ENCODE results near the gene SYNDIG1.

Gene SYNDIG1

DNA sequence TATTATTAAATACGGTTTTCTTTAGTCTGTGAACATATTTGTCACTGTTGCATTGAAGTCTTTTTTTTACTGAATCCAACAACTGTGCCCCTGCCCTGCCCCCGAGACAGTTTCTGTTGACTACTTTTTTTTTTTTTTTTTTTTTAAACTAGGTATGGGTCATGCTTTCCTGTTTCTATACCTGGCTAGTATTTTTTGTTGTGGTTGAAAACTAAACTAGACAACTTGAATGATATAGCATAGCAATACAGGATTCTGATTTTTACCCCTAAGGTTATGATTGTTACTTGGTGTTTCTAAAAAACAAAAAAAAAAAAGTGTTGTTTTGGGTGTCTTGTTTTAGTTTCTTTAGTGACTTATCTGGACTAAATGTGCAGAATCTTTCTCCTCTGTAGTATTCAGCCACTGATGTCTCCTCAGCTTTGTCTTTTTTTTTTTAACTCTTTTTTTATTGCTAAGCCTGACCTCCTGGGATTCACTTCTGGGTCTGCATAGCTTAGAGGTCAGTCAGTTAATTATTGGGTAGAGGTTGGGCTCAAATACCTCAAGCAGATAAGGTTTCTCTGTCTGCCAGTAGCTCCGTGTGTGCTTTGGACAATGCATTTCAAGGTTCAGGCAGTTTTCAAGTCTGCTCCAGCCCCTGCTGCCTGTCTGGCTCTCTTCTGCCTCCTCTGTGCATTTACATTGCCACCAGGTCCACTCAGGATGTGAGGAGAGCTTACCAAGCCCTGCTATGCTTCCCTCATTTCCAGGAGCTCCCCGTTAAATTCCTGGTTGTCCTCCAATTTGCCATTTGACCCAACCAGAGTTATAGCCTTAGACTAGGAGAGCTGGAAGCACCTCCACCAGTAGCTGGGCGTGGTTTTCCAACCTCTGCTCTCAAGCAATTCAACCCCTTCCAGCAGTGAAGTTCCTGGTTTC is 91.4 kb downstream of the SYNDIG1 start:
- no peak for DNase-seq (ENCODE audit: low read depth in 2 of 3, low spot score in 2 of 3)

DNA sequence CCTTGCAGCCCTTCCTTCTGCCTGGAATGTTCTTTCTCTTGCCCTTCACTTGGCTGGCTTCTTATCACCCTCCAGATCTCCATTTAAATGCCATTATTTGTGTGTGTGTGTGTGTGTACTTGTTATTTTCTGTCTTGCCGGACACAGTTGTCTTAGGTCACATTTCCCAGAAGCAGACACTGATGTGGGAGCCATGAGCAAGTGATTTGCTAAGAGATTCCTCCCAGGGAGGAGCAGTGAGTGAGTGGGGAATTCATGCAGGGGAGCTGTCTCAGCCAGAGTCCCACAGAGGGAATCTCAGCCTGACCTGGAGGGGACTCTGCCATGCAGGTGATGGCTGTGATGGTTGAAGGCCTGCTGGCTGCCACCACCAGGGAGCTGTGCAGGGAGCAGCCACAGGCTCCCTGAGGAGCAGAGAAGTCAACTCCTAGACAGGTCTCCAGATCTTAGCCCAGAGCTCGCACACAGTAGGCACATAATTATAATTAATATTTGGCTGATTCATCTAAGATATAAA is 96.5 kb downstream of the SYNDIG1 start:
- DNase-seq (ENCODE audit: low read depth in 2 of 3, low spot score in 2 of 3): no peak

DNA sequence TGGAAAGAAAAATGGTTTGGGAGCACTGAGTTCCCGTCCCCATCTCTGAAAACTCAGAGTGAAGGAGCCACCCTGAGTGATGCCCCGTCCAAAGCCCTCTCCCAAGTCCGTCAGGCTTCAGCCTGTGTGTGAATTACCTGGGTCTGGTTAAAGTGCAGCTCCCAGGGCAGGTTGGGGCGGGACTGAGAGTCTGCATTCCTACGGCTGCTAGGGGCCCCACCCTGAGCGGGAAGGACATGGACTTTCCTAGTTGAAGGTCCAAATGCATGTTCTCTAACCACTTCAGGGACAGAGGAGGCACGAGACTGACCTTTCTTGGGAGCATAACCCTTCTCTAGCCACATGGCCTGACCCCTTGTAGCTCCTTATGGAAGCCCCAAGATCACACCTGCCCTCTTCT is 97.2 kb downstream of the SYNDIG1 start:
- DNase-seq (ENCODE audit: low read depth in 2 of 3, low spot score in 2 of 3): no peak

DNA sequence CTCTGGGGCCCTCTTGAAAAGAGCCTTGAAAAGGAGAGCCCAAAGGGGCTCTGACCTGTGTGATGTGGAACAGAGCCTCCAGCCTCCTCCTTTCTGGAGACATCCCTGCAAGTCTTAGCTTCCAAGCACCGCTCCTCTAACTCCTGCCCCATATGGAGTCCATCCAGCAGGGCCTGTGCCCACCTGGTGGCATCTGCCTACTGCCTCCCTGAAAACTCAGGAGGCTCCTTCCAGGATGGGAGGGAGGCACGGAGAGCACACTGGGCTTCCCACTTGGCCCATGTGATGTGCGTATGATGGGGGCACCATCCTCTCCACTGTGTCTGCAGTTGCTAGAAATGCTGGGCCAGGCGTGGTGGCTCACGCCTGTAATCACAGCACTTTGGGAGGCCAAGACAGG is 98.1 kb downstream of the SYNDIG1 start:
- no peak for DNase-seq (ENCODE audit: low read depth in 2 of 3, low spot score in 2 of 3)

DNA sequence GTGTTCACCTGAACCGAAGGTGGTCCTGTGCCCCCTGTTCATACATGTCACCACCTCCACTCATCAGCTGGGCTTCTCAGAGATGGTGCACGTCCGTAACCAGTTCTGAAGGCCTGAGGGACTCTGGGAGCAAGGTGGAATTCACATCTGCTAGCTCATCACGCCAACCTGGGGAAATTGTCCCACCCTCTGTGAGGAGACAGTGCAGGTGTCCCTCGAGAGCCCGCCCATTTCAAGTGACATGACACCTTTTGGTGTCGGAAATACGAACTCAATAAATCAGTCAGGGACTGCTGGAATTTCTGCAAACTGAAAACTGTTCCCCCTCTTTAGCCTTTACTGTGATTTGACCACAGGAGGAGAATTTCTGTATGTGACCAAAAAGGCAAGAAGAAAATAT is 99.4 kb downstream of the SYNDIG1 start:
- no peak for DNase-seq (ENCODE audit: low read depth in 2 of 3, low spot score in 2 of 3)

DNA sequence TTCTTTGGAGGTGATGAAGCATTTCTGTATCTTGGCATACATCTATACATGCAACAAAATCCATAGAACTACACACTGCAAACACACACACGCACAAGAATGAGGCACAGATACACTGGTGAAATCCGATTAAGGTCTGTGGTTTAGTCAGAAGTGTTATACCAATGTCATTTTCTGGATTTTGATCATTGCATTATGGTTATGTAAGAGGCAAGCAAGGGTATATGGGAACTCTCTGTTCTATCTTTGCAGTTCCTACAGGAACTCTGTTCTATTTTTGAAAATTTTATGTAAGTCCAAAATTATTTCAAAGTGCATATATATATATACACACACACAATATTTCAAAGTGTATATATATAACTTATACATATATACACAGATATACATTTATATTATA is 101.7 kb downstream of the SYNDIG1 start:
- no peak for DNase-seq (ENCODE audit: low read depth in 2 of 3, low spot score in 2 of 3)

DNA sequence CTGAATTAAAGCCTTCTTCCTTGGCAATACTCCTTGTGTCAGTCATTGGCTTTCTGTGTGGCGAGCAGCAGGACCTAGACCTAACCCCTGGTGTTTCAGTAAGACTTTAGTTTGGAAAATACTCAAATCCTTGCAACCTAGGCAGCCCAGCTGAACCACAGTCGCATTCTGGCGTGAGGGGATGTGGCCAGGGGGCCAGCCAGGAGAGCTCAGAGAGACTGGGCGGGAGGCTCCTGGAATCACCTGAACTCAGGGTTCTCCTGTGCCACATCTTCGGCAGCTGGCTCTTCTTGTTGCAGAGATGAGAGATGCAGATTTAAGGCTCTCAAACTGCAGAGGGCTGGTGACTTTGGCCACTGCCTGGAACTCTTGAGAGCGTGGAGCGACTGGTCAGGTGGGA is 102.7 kb downstream of the SYNDIG1 start:
- no peak for DNase-seq (ENCODE audit: low read depth in 2 of 3, low spot score in 2 of 3)

DNA sequence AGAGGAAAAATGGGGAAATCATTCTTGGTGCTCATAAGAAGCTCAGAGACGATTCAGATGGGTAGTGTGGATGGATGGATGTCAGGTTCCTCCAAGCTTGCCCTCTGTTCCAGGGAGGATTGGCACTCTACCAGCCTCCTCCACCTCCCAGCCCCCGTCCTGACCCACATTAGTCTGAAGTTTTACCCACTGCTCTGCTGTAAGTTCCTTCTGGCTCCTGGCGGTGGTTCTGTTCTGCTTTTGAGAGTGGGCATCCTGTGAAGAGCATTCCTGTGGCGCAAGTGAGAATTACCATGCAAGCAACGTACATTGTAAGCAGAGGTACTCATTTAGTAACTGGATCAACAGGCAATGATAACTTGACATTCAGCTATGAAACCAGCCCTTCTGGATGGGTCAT is 103.4 kb downstream of the SYNDIG1 start:
- DNase-seq (ENCODE audit: low read depth in 2 of 3, low spot score in 2 of 3): no peak

DNA sequence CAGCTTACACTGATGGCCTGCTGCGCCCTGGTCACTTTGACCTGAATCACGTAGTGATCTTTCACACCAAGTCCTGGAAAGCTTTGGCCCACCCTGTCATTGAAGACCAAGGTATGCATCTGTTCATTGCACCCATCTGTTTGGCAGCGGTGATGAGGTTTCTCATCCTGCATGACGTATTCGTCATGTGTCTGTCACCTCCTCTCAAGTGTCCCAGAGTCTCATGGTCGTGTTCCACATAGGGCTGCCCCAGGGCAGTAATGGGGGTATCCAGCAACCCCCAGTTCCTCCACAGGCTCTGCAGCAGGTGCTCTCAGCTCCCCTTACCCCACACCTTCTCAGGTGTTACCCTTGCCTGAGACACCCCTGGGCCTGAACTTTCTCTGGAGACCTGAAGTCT is 104.1 kb downstream of the SYNDIG1 start:
- no peak for DNase-seq (ENCODE audit: low read depth in 2 of 3, low spot score in 2 of 3)

DNA sequence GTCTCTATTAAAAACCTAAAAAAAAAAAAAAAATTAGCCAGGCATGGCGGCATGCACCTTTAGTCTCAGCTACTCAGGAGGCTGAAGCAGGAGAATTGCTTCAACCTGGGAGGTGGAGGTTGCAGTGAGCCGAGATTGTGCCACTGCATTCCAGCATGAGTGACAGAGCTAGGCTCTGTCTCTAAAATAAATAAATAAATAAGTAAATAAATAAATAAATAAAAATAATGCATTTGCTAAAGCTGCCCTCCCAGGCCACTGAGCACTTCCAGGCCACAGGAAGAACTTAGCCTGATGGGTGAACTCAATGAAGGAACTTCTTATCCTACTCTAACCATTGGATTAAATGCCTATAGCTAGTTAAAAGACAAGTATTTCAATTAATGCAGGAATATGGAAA is 104.9 kb downstream of the SYNDIG1 start:
- no peak for DNase-seq (ENCODE audit: low read depth in 2 of 3, low spot score in 2 of 3)

DNA sequence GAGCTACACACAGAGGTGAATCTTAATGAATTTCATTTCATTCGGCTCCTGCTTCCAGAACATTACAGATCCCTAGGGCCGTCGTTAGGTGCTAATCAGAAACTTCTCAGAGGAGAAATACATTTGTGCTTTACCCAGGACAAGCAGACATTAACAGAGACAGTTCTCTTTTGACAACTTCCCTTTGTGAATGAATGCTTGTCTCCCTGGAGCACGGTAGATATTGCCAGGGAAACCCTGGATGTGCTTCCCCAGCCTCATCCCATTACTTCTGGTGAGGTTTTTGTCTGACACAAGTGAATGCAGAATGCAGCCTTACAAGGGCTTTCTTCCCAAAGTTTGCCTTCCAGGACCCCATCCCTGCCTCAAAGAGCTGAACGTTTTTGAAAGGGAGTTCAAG is 105.4 kb downstream of the SYNDIG1 start:
- DNase-seq (ENCODE audit: low read depth in 2 of 3, low spot score in 2 of 3): no peak

DNA sequence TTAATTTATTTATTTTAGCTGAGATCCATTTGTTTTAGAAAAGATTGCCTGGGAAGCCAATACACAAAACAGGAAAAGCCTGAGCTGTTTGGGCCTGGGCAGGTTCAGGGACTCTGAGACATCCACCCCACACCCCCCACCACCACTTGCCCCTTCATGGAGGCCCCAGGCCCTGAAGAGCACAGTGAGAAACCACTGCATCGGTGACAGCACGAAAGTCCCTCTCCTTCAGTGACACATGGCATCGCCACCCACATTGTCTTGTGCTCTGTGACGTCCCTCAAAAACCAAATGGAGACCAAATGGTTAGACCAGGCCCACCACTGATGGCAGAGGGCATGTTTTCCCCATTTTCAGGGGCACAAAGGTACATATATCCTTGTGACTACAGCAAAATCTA is 106.4 kb downstream of the SYNDIG1 start:
- no peak for DNase-seq (ENCODE audit: low read depth in 2 of 3, low spot score in 2 of 3)

DNA sequence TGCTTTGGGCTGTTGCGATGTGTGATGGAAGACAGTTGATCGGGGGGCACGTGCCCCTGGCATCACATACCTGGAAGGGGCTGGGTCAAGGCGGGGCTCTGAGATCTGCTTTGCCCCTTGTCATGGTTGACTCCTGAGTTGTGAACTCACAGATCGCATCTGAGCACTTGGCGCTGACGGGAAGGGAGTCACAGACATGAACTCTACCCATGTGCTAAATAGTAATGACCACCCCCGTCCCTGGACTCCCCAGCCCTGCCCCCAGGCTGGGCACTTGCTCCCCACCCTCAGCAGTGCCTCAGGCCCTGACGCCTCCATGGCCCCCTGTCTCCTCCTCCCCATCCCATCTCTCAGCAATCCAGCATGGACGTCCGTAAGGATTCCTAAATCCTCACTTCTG is 107.0 kb downstream of the SYNDIG1 start:
- DNase-seq (ENCODE audit: low read depth in 2 of 3, low spot score in 2 of 3): no peak

DNA sequence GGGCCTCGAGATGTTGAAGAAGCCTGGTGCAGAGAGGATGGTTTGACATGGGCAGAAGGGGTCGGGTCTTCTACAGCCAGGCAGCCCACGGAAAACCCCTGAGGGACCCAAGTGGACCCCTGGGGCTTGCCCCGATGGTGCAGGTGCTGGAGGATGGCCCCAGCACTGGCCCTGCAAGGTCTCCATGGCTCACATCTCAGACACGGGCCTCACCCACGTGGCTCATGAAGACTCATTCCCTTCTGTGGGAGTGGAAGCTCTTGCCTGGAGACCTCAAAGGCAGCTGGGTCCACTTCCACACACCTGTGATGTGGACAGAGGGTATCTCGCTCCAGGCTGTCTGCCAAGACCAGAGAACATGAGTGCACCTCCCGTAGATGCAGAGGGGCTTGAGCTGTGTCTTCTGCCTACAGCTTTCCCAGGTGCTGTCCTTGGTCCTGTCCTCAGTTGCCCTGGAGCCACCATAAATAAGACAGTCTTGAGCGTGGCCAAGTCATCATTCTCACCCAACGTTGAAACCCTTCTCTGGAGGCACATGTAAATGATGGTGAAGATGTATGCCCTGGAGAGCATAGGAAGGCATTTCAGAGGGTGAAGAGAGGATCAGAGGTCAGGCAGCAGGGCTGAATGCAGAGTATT is 108.0 kb downstream of the SYNDIG1 start:
- DNase-seq (ENCODE audit: low read depth in 2 of 3, low spot score in 2 of 3): no peak

DNA sequence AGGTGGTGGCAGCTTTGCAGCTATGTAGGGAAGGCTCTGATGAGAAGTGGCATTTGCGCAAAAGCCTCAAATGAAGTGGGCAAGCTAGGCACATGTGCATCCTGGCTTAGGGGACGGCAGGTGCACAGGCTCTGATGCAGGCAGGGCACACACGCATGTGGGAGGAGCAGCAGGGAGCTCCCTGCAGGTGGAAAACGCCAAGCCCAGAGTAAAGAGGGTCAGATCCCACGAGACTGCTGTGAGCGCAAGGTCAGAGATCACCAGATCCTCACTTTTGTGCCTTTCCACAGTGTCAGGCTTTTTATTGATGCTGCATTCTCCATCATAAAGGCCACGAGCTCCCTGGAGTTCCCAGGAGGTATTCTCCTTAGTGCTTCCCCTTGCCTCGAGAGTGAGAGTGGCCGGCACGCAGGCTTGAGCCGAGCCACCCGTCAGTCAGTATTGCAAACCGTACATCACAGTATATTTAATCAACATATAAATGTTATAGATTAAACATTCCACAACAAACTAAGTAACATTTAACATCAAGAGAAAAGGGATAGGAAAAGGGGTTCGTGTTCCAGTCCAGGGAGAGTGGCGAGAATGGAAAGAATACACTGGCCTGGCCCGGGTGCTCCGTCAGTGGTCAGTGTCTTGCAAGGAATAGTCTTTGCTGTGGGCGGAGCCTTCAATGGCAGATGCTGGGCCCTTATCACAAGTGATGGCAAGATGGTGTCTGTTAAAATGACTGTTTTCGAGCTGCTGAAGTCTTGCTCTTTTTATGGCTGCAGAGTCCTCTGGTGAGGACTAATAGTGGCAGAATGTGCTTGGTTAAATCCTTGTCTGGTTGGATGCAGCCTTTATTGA is 109.4 kb downstream of the SYNDIG1 start:
- DNase-seq (ENCODE audit: low read depth in 2 of 3, low spot score in 2 of 3): no peak

DNA sequence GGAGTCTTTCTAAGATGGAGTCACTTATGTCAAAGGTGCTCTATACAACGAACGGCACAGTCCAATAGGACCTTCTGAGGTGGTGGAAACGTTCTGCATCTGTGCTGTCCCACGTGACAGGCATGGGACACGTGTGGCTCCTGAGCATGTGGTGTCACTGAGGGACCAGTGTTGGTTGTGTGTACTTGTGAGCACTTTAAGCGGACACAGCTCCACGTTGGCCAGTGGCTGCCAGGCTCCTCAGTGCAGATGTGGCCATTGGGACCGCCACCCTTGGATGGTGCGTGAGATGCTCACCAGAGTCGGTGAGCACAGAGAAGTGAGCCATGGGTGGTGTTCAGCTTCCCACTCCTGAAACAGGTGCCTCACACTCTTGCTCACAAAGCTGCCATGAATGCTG is 110.0 kb downstream of the SYNDIG1 start:
- no peak for DNase-seq (ENCODE audit: low read depth in 2 of 3, low spot score in 2 of 3)

DNA sequence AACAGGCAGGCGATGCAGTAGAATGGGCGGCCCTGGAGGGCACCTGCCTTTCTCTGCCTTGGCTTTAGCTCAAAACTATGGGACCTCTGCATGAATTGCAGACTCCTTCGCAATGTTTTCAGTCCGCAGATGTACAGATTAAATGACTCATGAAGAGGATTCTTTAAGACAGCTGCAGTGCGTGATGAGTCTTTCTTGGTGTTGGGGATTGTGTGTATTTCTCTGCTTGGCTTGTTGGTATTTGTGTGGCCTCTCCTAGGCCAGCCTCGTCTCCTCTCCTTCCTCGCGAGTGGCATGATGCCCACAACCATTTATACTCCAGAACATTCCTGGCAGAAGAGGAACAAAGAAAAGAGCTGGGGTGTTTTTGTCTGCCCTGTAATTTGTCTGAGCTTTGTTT is 110.6 kb downstream of the SYNDIG1 start:
- DNase-seq (ENCODE audit: low read depth in 2 of 3, low spot score in 2 of 3): no peak

DNA sequence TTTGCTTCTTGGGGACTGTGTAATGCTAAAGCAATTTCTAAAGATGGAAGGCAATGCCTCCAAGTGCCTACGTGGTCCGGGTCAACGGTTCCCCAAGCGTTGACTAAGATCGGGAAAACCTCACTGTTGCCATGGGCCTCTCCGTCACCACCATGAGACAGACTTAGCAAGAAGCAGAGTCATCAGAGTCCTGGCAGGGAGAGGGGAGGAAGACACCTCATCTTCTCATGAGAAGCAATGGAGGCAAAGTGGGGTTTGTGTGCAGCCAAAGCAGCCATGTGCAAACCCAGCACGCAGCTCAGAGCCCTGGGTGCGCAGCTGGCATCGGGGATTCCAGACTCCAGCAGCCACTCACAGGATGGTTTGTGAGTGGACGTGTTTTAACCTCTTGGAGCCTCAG is 111.4 kb downstream of the SYNDIG1 start:
- no peak for DNase-seq (ENCODE audit: low read depth in 2 of 3, low spot score in 2 of 3)

DNA sequence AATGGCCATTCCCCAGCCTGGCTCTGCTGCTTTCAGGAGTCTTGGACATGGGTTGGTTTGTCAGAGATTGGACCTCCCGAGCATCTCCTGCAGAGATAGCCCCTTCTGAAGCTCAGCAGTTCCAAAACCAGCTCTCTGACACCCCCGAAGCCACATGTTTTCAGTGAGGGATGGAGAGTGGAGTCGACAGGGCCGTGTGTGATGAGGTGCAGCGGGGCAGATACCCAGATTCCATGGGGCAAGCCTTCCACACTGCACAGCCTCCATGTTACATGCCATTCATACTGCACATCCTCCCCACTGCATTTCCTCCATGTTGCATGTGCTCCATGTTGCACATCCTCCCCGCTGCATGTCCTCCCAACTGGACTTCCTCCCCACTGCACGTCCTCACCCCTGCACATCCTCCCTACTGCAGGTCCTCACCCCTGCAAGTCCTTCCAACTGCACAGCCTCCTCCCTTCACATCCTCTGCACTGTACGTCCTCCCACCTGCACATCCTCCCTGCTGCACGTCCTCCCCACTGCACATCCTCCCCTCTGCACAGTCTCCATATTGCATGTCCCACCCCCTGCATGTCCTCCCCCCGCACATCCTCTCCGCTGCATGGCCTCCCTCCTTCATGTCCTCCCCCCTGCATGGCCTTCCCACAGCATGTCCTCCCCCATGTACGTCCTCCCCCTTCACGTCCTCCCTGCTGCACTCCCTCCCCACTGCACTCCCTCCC is 112.2 kb downstream of the SYNDIG1 start:
- DNase-seq (ENCODE audit: low read depth in 2 of 3, low spot score in 2 of 3): no peak

DNA sequence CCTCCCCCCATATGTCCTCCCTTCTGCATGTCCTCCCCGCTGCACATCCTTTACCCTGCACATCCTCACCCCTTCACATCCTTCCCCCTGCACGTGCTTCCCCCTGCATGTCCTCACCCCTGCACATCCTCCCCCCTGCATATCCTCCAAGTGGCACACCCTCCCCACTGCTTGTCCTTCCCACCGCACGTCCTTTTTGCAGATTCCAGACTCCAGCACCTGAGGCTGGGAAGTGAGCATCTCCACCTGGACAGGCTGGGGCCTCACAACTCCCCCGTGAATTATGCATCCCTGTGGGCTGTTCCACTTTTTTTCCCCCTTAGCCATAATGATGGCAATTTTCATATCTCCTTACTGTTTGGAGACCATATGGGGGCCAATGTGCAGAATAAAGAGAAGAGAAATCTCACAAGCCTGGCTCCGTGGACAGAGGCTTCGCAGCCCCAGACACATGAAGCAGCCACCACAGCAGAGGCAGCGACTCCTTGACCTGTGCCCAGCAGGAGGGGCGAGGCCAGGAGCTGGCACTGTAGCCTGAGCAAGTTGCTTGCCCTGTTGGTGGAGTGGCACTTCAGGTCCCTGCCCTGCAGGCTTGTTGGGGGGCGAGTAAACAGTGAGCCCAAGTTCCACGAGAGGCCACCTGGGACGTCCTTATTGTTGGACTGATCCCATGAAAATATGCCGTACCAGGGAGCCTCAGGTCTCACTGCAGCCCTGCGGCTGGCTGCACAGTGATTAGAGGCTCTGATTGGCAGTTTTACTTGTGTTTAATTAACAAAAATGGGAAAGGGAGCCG is 113.1 kb downstream of the SYNDIG1 start:
- DNase-seq (ENCODE audit: low read depth in 2 of 3, low spot score in 2 of 3): no peak
